HepG2 (cell line): ENCODE results near the gene KCNK10. TPM values are rescaled to one million over a fixed set of nuclear protein-coding genes. Genes with fewer than 3 reads are reported as not detected.

Experiments used
- ATAC-seq: fragments of 200-7000 bp; cut with Tn5 transposase; 3 replicates; pipeline ENCODE4 v1.9.1; 2020; ENCODE audit warnings: mild to moderate bottlenecking, moderate library complexity
- BruUV-seq: library from RNA; stranded (reverse); fragments of 400-500 nt; replicated peaks from 2 replicates; lab custom pipeline; 2021; lab: Mats Ljungman, UMichigan
- CTCF ChIA-PET: fragments of 300-600 bp; formaldehyde crosslinking; extraction: SDS; loops from one replicate; lab custom pipeline; 2021; ENCODE audit warnings: low total read pairs, inconsistent platforms, low intra/inter-chr PET ratio; lab: Yijun Ruan, JAX
- POLR2A ChIA-PET: fragments of 350-600 bp; sonication (Branson Sonifier 250); formaldehyde crosslinking; loops from one replicate; lab custom pipeline; 2020; ENCODE audit warnings: antibody characterized with exemption, inconsistent platforms; lab: Yijun Ruan, JAX
- DNase-seq: peaks from one replicate; pipeline ENCODE4 v3.0.0-alpha.2; 2015; ENCODE audit warnings: low spot score
- FAIRE-seq: peaks from 3 replicates; lab custom pipeline; 2011; peaks lifted over from hg19 to GRCh38; lab: Jason Lieb, UNC
- H2AFZ ChIP-seq: one replicate; pipeline ENCODE4 v1.6.1; 2011; ENCODE audit warnings: low read length, inconsistent platforms
- H3K27ac ChIP-seq: fragments of 300-600 bp; 3 replicates; pipeline ENCODE4 v1.8.0; 2011; ENCODE audit warnings: mixed run types, mild to moderate bottlenecking, mixed read lengths, low read length, inconsistent platforms; ENCODE audit not compliant: insufficient read depth; ENCODE audit errors: extremely low read length
- H3K27me3 ChIP-seq, 2 experiments: fragments of 200-600 bp in 1 of 2; 2 replicates in 1 of 2; 3 replicates in 1 of 2; pipeline versions ENCODE4 v1.6.0 to v1.8.0; 2011; ENCODE audit warnings: low read length in 2 of 2, mild to moderate bottlenecking in 2 of 2, moderate library complexity in 2 of 2, inconsistent platforms in 1 of 2; ENCODE audit not compliant: insufficient read depth in 2 of 2, control insufficient read depth in 1 of 2
- H3K36me3 ChIP-seq, 2 experiments: fragments of 200-600 bp in 1 of 2; replicated peaks in 1 of 2; 2 replicates in 1 of 2; 3 replicates in 1 of 2; pipeline versions ENCODE4 v1.5.1 to v1.8.0; 2011; ENCODE audit warnings: low read length in 2 of 2, inconsistent platforms in 1 of 2; ENCODE audit not compliant: insufficient read depth in 2 of 2, control insufficient read depth in 1 of 2
- H3K4me1 ChIP-seq: 2 replicates; pipeline ENCODE4 v1.5.1; 2012; ENCODE audit warnings: low read length, inconsistent platforms; ENCODE audit not compliant: insufficient read depth
- H3K4me2 ChIP-seq: 2 replicates; pipeline ENCODE4 v1.6.0; 2011; ENCODE audit warnings: low read depth, low read length, inconsistent platforms
- H3K4me3 ChIP-seq, 3 experiments: fragments of 200-600 bp in 1 of 3; sonication (generic), shearing (Covaris generic) in 1 of 3; replicated peaks in 1 of 3; 2 replicates each; pipeline ENCODE4 v1.5.1; 2011 to 2016; ENCODE audit warnings: low read length in 3 of 3, inconsistent platforms in 2 of 3, low read depth in 2 of 3, mild to moderate bottlenecking in 2 of 3, control low read depth in 1 of 3, mixed read lengths in 1 of 3; ENCODE audit not compliant: insufficient read depth in 1 of 3
- H3K79me2 ChIP-seq: one replicate; pipeline ENCODE4 v1.6.1; 2011; ENCODE audit warnings: low read length, inconsistent platforms; ENCODE audit not compliant: insufficient read depth
- H3K9ac ChIP-seq: 2 replicates; pipeline ENCODE4 v1.6.0; 2011; ENCODE audit warnings: mild to moderate bottlenecking, low read depth, low read length, inconsistent platforms; ENCODE audit not compliant: insufficient read depth
- H3K9me3 ChIP-seq: 2 replicates; pipeline ENCODE4 v1.5.1; 2012; ENCODE audit warnings: mild to moderate bottlenecking, low read length
- H4K20me1 ChIP-seq: 2 replicates; pipeline ENCODE4 v1.6.0; 2011; ENCODE audit warnings: inconsistent platforms, mild to moderate bottlenecking, low read length, moderate library complexity; ENCODE audit not compliant: insufficient read depth
- ATM ChIP-seq: fragments of 450-650 bp; IDR thresholded peaks from 2 replicates; pipeline ENCODE4 v1.7.1; 2017; ENCODE audit warnings: mild to moderate bottlenecking, borderline replicate concordance
- CHCHD3 ChIP-seq: sonication (generic); formaldehyde crosslinking; IDR thresholded peaks from 2 replicates; pipeline ENCODE4 v1.8.0; 2022; ENCODE audit warnings: mild to moderate bottlenecking, missing genetic modification reagents, moderate library complexity
- FOSL1 ChIP-seq: sonication (generic); formaldehyde crosslinking; IDR thresholded peaks from 2 replicates; pipeline ENCODE4 v1.9.0; 2021; ENCODE audit warnings: missing genetic modification reagents, borderline replicate concordance
- IKZF4 ChIP-seq: sonication (generic); formaldehyde crosslinking; IDR thresholded peaks from 2 replicates; pipeline ENCODE4 v1.5.1; 2020; ENCODE audit warnings: borderline replicate concordance, mild to moderate bottlenecking, low read depth, missing genetic modification reagents; ENCODE audit errors: not compliant biosample characterization
- MTF1 ChIP-seq: sonication (generic); formaldehyde crosslinking; IDR thresholded peaks from 2 replicates; pipeline ENCODE4 v1.5.0; 2020; ENCODE audit warnings: missing genetic modification reagents
- NBN ChIP-seq: fragments of 450-650 bp; conservative IDR thresholded peaks from 2 replicates; pipeline ENCODE4 v1.6.1; 2017
- RBAK ChIP-seq: sonication (generic); formaldehyde crosslinking; IDR thresholded peaks from 2 replicates; pipeline ENCODE4 v1.5.1; 2020; ENCODE audit warnings: mild to moderate bottlenecking, missing genetic modification reagents
- RFX5 ChIP-seq: IDR thresholded peaks from 2 replicates; pipeline ENCODE4 v1.6.1; 2011; ENCODE audit warnings: low read depth, low read length, improper control_type of control experiment
- ZNF20 ChIP-seq: sonication (generic); formaldehyde crosslinking; IDR thresholded peaks from 2 replicates; pipeline ENCODE4 v1.4.0; 2020; ENCODE audit warnings: mild to moderate bottlenecking, moderate library complexity, missing genetic modification reagents
- ZNF850 ChIP-seq: sonication (generic); formaldehyde crosslinking; conservative IDR thresholded peaks from 2 replicates; pipeline ENCODE4 v1.9.0; 2021; ENCODE audit warnings: mild to moderate bottlenecking, missing genetic modification reagents
- WGBS: methylation state at CpG from one replicate; pipeline ENCODE4 v1.1.6; 2017; ENCODE audit warnings: low lambda C conversion rate; 5-methylcytosine and 5-hydroxymethylcytosine counted together
- in situ Hi-C: cut with HindIII; loops from 2 replicates; pipeline ENCODE4 v1.10.0; 2017; ENCODE audit warnings: low pct_unique_long_range_greater_than_20kb; ENCODE audit not compliant: extremely low pct_ligation_motif_present
- intact Hi-C: fragments of 100-400 bp; cut with micrococcal nuclease; formaldehyde crosslinking; loops from one replicate; pipeline ENCODE4 v1.10.0; 2022; ENCODE audit not compliant: unreplicated experiment
- polyA plus RNA-seq, 8 experiments: library from polyadenylated mRNA; depleted of rRNA in 3 of 8; stranded (reverse) in 7 of 8; unstranded in 1 of 8; fragments of >200 nt; fragmentation: Illumina TruSeq in 4 of 8; extraction: Trizol in 4 of 8; gene quantifications; 2 replicates each; pipeline versions ENCODE4 v1.2.1 to v1.2.3, GENCODE V29; 2011 to 2016; ENCODE audit warnings: low read depth in 4 of 8, missing spikeins in 1 of 8, mixed read lengths in 1 of 8; ENCODE audit not compliant: insufficient read depth in 1 of 8
- total RNA-seq, 5 experiments: library from RNA; depleted of rRNA; stranded (reverse); fragments of >200 nt; fragmentation: Illumina TruSeq; extraction: Trizol; gene quantifications; 2 replicates each; pipeline ENCODE4 v1.2.3, GENCODE V29; 2016; ENCODE audit warnings: low read depth in 1 of 5

Gene KCNK10
- total and polyA plus RNA-seq, 2 of the 13 experiments (the other 11 are each of a cell fraction or from before 2014, with no cell fraction given) = not detected

DNA sequence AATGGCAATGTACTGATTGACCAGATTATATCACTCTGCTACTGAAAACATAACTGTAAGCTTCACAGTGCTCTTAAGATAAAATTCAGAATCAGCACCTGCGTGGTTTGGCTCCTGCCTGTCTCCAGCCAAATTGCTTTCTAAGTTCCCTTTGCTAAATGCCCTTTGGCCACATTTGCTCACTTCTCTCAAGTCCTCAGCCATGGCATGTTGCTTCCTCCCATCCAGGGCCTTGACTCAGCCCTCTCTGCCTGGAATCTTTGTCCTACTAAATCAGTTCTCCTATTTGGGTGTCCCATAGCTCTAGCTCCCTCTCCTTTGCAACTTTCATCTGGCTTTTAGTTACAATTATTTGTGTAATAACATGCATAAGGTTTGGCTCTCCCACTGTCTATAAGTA is 71.4 kb downstream of the KCNK10 start (continued):
- TF ChIP-seq CHCHD3 (CRISPR knock-in tag) = no peak
- no peak for TF ChIP-seq RFX5
- TF ChIP-seq ZNF20 (CRISPR knock-in tag) = no peak

DNA sequence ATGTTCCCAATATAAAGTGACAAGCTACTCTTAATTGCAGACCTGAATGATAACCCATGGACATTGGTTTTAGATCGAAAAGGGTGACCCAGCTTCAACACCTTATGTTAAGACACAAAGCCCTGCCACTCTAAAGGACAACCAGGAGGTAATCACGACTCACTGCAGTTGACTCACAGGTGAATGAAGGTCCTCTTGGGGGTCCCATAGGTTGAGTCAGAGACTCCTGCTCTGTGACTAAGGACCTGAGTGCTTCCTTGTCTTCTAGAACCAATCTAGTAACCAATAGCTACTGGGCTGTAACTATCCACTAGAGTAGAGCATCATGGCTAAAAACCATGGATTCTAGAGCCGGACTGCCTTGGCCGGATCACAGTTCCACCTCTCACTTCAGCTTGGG is 73.8 kb downstream of the KCNK10 start:
- intact Hi-C loops = no loop called here
- H3K27ac ChIP-seq = no peak overlapping the region
- ATAC-seq (no peak), DNase-seq (no peak), FAIRE-seq (no peak)
- BruUV-seq = no TSS peak
- no peak overlapping the region for H3K9ac ChIP-seq
- H3K4me3 ChIP-seq = no peak overlapping the region
- H3K4me1 ChIP-seq = peaks cover 6% of the 10 kb centered on the region; the same call in 1 of the 2 replicates
- no peaks in the 10 kb centered on the region for H3K36me3 ChIP-seq
- no peaks in the 10 kb centered on the region for H3K9me3 ChIP-seq
- H3K4me2 ChIP-seq = no peak overlapping the region
- no peaks in the 10 kb centered on the region for H3K79me2 ChIP-seq
- TF ChIP-seq IKZF4 = no peak
- TF ChIP-seq FOSL1 (CRISPR knock-in tag) = no peak
- in situ Hi-C loops = no loop called here
- WGBS = 4% methylated on average over 3 of the region's 4 CpGs
- ChIA-PET CTCF (no interaction called here), POLR2A (no interaction called here)
- peaks cover 0 to 14% of the 10 kb centered on the region in 2 experiments; a peak in 2 of 5 replicates for H3K27me3 ChIP-seq
- H4K20me1 ChIP-seq = no peaks in the 10 kb centered on the region
- no peak overlapping the region for H2AFZ ChIP-seq

DNA sequence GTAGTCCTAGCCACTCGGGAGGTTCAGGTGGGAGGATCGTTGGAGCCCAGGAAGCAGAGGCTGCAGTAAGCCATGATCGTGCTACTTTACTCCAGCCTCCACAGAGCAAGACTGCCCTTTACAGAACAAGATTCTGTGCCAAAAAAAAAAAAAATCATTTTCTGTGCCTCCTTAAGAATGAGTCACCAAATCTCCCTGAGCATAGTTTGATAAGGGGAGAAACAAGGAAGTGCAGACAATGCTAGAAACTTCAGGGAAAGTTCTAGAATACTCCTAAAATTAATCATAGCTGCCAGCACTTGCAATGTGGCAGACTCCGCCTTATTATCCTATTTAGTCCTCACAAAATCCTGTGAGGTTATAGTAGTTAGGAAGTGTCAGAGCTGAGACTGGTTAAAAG is 74.5 kb downstream of the KCNK10 start:
- POLR2A ChIA-PET = no interaction called here
- 0% methylated on average over 4 of the region's 4 CpGs for WGBS
- Histone ChIP-seq H3K27ac (no peak overlapping the region), H3K4me1 (peaks cover 6% of the 10 kb centered on the region; the same call in 1 of the 2 replicates), H3K27me3 (peaks cover 0 to 14% of the 10 kb centered on the region in 2 experiments; a peak in 2 of 5 replicates), H4K20me1 (no peaks in the 10 kb centered on the region), H3K36me3 (no peaks in the 10 kb centered on the region), H3K79me2 (no peaks in the 10 kb centered on the region), H2AFZ (no peak overlapping the region)
- no peak for ATAC-seq
- no TSS peak for BruUV-seq
- TF ChIP-seq ZNF850 (CRISPR knock-in tag) = no peak
- TF ChIP-seq ATM = no peak
- no peak for TF ChIP-seq RBAK (CRISPR knock-in tag)
- no peak for TF ChIP-seq MTF1
- no peak for TF ChIP-seq NBN
- TF ChIP-seq, all 625 proteins: peak for 0
- intact Hi-C loops = no loop called here
- no peak overlapping the region for H3K9ac ChIP-seq
- H3K4me3 ChIP-seq = no peak overlapping the region
- in situ Hi-C loops = no loop called here
- no peak overlapping the region for H3K4me2 ChIP-seq
- no peak for FAIRE-seq
- no peak for DNase-seq
- no peaks in the 10 kb centered on the region for H3K9me3 ChIP-seq
- CTCF ChIA-PET = no interaction called here
